Cardiac muscle cell (in vitro differentiated cells and primary cell): ENCODE data around the gene SLC47A2. TPM values are rescaled to one million over a fixed set of nuclear protein-coding genes. Genes with fewer than 3 reads are reported as not detected.

Experiments used
- DNase-seq, 2 donors: peaks; one replicate each; pipeline versions ENCODE4 v3.0.0 to v3.0.0-alpha.2; 2010 to 2017; ENCODE audit warnings: low read depth in 1 of 2, low spot score in 1 of 2
- H3K27ac ChIP-seq: fragments of 200-600 bp; sonication (generic); 2 replicates; pipeline ENCODE4 v1.5.1; 2016
- H3K27me3 ChIP-seq: fragments of 200-600 bp; sonication (generic); 2 replicates; pipeline ENCODE4 v1.6.0; 2016; ENCODE audit warnings: control low read depth
- H3K36me3 ChIP-seq: fragments of 200-600 bp; sonication (generic); 2 replicates; pipeline ENCODE4 v1.5.1; 2016; ENCODE audit warnings: control low read depth
- H3K4me1 ChIP-seq: fragments of 200-600 bp; sonication (generic); 2 replicates; pipeline ENCODE4 v1.8.1; 2017; ENCODE audit warnings: low read depth, mild to moderate bottlenecking, mixed run types
- H3K4me3 ChIP-seq: fragments of 200-600 bp; sonication (generic); 2 replicates; pipeline ENCODE4 v1.5.1; 2016; ENCODE audit warnings: mild to moderate bottlenecking
- H3K9me3 ChIP-seq: fragments of 200-600 bp; sonication (generic); 2 replicates; pipeline ENCODE4 v1.5.1; 2017; ENCODE audit warnings: low read depth, mild to moderate bottlenecking, control low read depth
- polyA plus RNA-seq: library from polyadenylated mRNA; unstranded; fragments of >200 nt; fragmentation: Nextera tagmentation; extraction: Ambion mirVana; gene quantifications from 2 replicates; pipeline ENCODE4 v1.2.1, GENCODE V29; 2016
- total RNA-seq: library from RNA; depleted of rRNA; stranded (reverse); fragments of >200 nt; gene quantifications from 2 replicates; pipeline ENCODE4 v1.2.3, GENCODE V29; 2016
- TF ChIP-seq, protein P1 (sequence below): IDR thresholded peaks from 2 replicates; pipeline ENCODE4 v1.5.1; 2012; ENCODE audit warnings: low read depth, mild to moderate bottlenecking, low read length

Gene SLC47A2
- total and polyA plus RNA-seq, 2 experiments from 2014 or later, result 0.27 to 0.37 TPM

DNA sequence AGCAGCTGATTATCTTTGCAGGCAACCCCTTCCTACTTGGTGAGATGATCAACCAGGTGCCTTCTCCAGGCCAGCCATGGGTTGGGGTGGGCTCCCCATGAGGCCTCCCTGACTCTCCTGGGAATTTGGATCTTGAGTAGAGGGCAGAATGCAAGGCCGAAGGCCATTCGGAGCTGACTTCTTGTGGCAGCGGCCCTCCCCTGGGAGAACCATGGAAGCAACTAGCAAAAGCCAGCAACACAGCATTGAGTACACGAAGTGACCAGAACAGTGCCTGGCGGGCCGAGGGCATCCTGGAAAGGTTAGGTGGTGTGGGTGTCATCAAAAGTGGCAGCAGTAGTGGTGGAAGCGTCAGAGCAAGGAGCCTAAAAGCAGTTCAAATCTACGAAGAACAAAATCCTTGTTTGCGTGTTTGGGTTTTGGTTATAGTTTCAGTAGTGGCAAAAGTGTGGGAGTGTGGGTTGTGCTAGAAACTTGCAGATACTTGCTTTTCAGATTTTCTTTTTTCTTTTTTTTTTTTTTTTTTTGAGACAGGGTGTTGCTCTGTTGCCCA, 33.7 kb upstream of the SLC47A2 start:
- Histone ChIP-seq H3K9me3 (no peaks in the 10 kb centered on the region), H3K27me3 (peaks cover 3% of the 10 kb centered on the region), H3K36me3 (no peaks in the 10 kb centered on the region), H3K4me3 (no peak overlapping the region), H3K4me1 (no peaks in the 10 kb centered on the region), H3K27ac (no peak overlapping the region)
- DNase-seq, result no peak
- TF ChIP-seq, protein P1, sequence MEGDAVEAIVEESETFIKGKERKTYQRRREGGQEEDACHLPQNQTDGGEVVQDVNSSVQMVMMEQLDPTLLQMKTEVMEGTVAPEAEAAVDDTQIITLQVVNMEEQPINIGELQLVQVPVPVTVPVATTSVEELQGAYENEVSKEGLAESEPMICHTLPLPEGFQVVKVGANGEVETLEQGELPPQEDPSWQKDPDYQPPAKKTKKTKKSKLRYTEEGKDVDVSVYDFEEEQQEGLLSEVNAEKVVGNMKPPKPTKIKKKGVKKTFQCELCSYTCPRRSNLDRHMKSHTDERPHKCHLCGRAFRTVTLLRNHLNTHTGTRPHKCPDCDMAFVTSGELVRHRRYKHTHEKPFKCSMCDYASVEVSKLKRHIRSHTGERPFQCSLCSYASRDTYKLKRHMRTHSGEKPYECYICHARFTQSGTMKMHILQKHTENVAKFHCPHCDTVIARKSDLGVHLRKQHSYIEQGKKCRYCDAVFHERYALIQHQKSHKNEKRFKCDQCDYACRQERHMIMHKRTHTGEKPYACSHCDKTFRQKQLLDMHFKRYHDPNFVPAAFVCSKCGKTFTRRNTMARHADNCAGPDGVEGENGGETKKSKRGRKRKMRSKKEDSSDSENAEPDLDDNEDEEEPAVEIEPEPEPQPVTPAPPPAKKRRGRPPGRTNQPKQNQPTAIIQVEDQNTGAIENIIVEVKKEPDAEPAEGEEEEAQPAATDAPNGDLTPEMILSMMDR, result no peak

DNA sequence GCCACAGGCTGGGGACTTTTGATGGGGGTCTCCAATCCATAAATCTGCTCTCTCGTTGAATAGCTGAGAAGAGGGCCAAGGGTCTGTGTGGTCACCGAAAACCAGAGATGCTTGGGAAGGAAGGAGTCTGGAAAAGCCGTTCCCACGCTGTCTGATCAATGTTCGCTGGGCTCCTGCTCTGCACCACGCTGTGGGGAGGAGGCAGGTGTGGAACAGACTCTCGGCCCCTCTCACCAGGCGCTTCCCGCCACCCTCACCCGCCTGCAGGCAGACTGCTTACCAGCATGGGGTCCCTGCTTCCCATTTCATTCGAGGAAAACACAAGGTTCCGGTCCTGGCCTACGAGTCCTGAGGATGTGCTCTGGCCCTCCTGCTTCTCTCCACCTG, 32.4 kb upstream of the SLC47A2 start:
- Histone ChIP-seq H3K4me1 (no peaks in the 10 kb centered on the region), H3K36me3 (no peaks in the 10 kb centered on the region), H3K9me3 (no peaks in the 10 kb centered on the region), H3K4me3 (no peak overlapping the region), H3K27me3 (peaks cover 3% of the 10 kb centered on the region), H3K27ac (no peak overlapping the region)
- DNase-seq, result no peak
- TF ChIP-seq, protein P1, result no peak

DNA sequence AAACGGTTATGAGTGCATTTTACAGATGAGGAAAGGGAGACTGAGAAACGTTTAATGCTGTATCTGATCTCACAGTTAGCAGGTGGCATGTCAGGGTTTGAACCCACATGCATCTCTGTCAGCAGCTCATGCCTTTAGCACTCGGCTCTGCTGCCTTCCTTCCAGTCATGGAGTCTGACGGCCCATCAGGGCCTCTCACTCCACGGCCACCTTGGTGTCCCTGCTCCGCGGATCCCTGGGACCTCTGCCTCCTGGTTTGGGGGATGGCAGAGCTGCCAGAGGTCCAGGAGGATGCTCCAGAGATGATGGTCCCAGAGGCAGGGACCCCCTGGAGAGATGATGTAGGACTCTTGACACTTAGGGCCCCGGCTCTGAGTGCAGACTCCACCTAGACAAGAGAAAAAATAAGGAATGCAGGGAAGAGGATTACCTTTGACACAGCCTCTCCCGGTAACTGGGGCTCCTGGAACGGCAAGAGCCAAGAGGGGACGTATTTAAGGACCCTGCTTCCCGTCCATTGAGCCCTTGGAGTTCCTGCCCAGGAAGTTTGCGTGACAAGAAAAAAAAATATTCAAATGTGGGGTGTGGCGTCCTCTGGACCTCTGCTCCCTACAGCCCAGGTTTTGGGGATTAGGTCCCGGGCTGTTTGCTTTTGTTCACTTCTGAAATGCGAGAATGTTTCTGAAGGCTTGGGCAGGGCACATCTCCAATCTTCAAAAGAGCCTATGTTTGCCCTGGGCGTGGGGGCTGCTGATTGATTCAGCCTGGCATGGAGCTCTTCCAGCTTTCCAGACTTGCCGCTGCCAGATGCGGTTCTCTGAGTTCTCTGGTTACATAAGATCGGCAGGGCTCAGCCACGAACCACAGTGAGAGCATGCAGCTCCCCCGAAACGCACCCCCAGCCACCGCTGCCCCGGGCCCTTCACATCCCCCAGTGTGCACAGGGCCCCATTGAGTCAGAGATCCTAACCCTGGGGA, 31.7 kb upstream of the SLC47A2 start, which contains the start of gene ALDH3A1:
TSS of gene ALDH3A1 (minus strand) at position 470 of the 978 bp plus-strand sequence. CDS start 3,169 bp downstream, outside the sequence.
- Histone ChIP-seq H3K27me3 (peaks cover 3% of the 10 kb centered on the region), H3K4me1 (no peaks in the 10 kb centered on the region), H3K36me3 (no peaks in the 10 kb centered on the region), H3K9me3 (no peaks in the 10 kb centered on the region), H3K4me3 (no peak within 1 kb of the TSS), H3K27ac (no peak within 1 kb of the TSS)
- TF ChIP-seq, protein P1, result no peak
- DNase-seq, result no peak

DNA sequence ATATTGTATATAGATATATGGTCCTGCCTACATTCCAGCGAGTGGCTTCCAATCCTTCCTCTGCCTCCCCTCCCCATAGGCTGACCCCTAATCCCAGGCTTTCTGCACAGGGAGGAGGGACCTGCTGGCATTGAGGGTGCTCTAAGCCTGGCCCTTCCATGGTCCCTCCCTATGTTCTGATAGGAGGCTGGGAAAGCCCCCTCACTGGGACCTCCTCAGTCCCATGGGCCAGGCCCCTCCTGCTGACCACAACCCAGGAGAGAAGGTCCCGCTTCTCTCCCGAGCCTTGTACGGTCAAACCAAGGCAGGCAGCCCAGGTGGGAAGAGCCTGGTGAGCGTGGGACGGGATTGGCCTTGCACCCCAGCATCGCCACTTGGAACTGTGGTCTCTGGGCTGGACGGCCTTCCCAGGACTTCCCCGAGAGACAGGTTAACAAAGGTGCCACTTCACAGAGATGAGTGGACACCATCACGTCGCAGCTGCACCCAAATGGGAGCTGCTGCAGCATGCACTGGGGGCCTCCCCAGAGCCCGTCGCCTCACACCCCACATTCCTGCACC, 30.9 kb upstream of the SLC47A2 start:
- Histone ChIP-seq H3K36me3 (no peaks in the 10 kb centered on the region), H3K4me1 (no peaks in the 10 kb centered on the region), H3K9me3 (no peaks in the 10 kb centered on the region), H3K27me3 (peaks cover 3% of the 10 kb centered on the region), H3K27ac (no peak overlapping the region), H3K4me3 (no peak overlapping the region)
- TF ChIP-seq, protein P1, result no peak
- no peak for DNase-seq

DNA sequence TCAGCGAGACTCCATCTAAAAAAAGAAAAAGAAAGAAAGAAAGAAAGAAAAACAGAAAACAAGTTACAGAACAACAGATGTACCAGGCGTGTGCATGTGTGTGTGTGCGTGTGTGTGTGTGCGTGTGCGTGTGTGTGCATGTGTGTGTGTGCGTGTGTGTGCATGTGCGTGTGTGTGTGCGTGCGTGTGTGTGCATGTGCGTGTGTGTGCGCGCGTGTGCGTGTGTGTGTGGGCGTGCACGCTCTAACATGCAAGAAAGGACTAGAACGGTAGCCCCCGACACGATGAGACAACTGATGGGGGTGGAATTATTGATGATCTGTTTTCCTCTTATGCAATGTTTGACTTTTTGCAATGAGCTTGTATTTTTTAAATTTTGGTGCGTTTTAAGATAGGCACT, 30.1 kb upstream of the SLC47A2 start:
- no peak for DNase-seq
- Histone ChIP-seq H3K4me3 (no peak overlapping the region), H3K27me3 (peaks cover 3% of the 10 kb centered on the region), H3K4me1 (no peaks in the 10 kb centered on the region), H3K9me3 (no peaks in the 10 kb centered on the region), H3K36me3 (no peaks in the 10 kb centered on the region), H3K27ac (no peak overlapping the region)
- TF ChIP-seq, protein P1, result no peak
